Motor neuron (in vitro differentiated cells): ENCODE measurements around the gene TRAPPC4. TPM values are rescaled to one million over a fixed set of nuclear protein-coding genes. Genes with fewer than 3 reads are reported as not detected.
A peak's percentile ranks its signal among the peaks of the same experiment; 100 is the strongest.
"Not testable (repeated sequence)": the region's sequence is repeated elsewhere in the genome, so short reads cannot be mapped to it uniquely, and the experiment has no call there.

Source experiments
- ATAC-seq, 8 experiments: fragments of 200-7000 bp; cut with Tn5 transposase; replicated peaks in 6 of 8; 2 replicates each; pipeline ENCODE4 v1.8.0; 2021; ENCODE audit warnings: mild to moderate bottlenecking in 8 of 8, moderate library complexity in 8 of 8
- H3K27ac ChIP-seq, 2 donors: fragments of 250-450 bp; sonication (Bioruptor Pico); 2 replicates each; pipeline ENCODE4 v1.9.0; 2021; ENCODE audit warnings: antibody characterized with exemption in 2 of 2, mild to moderate bottlenecking in 2 of 2, moderate library complexity in 1 of 2
- H3K4me1 ChIP-seq, 2 donors: fragments of 250-450 bp; sonication (Bioruptor Pico); replicated peaks in 1 of 2; 2 replicates each; pipeline ENCODE4 v1.6.1; 2021; ENCODE audit warnings: antibody characterized with exemption in 2 of 2, mild to moderate bottlenecking in 2 of 2, moderate library complexity in 1 of 2
- H3K4me3 ChIP-seq, 5 donors: fragments of 250-450 bp; sonication (Bioruptor Pico); 2 replicates each; pipeline ENCODE4 v1.9.0; 2021; ENCODE audit warnings: antibody characterized with exemption in 5 of 5, mild to moderate bottlenecking in 5 of 5, moderate library complexity in 4 of 5
- WGBS, 10 experiments: fragments of 450-650 bp; shearing (Covaris generic); methylation state at CpG; one replicate each; pipeline ENCODE4 v1.0.0; 2022; 5-methylcytosine and 5-hydroxymethylcytosine counted together
- in situ Hi-C, 9 experiments: fragments of 400-800 bp; cut with MboI; loops; one replicate each; pipeline ENCODE4 v1.15.0; 2021; ENCODE audit warnings: low sequenced_read_pairs in 9 of 9, low pct_unique_long_range_greater_than_20kb in 2 of 9; ENCODE audit not compliant: unreplicated experiment in 9 of 9
- total RNA-seq, 8 experiments: library from RNA; unstranded; fragments of 300-600 nt; gene quantifications; 2 replicates each; pipeline versions ENCODE4 v1.2.3 to v1.2.4, GENCODE V29; 2022

Gene TRAPPC4
- total RNA-seq, 8 experiments from 2014 or later = 66.1 to 150 (median 105) TPM

GRCh38 chr11:119029340-119030028 lies 10.9 kb downstream of the TRAPPC4 start:
- WGBS, 10 experiments = 0 to 83% (median 12%) methylated on average over 1 to 7 of the region's 10 CpGs; no CpG with 5 or more reads in 4 of the 10 experiments
- in situ Hi-C loops = no loop called here
- peak in 1 of 8 experiments; percentile 11 for ATAC-seq
- Histone ChIP-seq H3K4me1 (peaks cover 9 to 15% of the 10 kb centered on the region in 2 donors), H3K4me3 (peak overlapping the region; percentile 58 to 90 (median 79)), H3K27ac (no peak overlapping the region)

DNA sequence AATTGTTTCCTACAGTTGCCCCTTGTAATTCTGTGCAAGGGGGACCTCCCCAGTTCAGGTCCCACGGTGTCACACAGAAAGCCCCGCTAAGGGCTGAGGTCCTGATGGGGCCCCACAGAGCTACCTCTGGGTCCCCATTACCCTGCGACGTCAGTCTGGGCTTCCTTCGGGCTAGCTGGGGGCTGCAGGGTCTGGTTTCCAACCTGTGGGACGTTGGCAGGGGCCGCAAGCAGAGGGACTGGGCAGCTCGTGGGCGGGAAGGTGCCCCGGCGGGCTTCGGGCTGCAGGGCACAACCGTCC lies 11.4 kb downstream of the TRAPPC4 start:
- H3K27ac ChIP-seq = peak overlapping the region in 1 of 2 donors; percentile 28
- 0 to 34% (median 0%) methylated on average over 4 to 7 of the region's 13 CpGs; no CpG with 5 or more reads in 7 of the 10 experiments for WGBS, 10 experiments
- H3K4me3 ChIP-seq = peak overlapping the region; percentile 58 to 90 (median 79)
- peaks cover 9 to 15% of the 10 kb centered on the region in 2 donors for H3K4me1 ChIP-seq
- in situ Hi-C loops = no loop called here
- peak in 2 of 8 experiments; percentile 12 to 17 for ATAC-seq

DNA sequence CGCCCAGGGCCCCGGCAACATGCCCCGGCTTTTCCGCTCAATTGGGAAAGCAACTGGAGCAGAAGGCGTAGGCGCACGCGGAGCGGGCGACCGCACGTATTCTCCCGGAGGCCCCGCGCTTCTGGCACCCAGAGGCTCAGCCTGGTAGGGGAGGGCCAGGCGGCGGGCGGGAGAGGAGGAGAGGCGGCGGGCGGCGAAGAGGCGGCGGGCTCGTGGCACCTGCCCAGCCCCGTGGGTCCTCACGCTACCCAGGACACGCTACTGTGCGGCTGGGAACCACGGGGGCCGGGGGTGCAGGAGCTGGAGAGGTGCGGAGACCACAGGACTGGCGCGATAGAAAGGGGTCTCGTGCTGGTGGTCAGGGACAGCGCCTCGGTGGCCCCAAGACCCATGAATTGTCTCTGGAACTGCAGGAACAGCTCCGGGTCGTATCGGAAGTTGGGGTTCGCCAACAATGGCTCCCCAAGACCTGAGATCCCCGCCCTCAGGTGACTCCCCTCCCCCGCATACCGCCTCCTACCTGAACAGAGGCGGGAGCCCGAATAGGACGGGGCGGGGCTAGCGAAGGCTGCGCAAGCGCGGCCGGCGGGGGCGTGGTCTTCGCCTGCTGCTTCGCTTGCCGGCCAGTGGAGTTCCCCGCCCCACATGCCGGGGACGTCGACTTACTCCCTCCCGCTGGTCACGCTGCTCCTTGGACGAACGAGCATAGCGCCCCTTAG lies 11.9 kb downstream of the TRAPPC4 start, which contains the start of gene SLC37A4:
Gene SLC37A4, minus strand, starts transcription at position 549 of the 719 bp plus-strand sequence.
- H3K4me3 ChIP-seq = peak within 1 kb of the TSS; percentile 58 to 90 (median 79)
- in situ Hi-C loops = no loop called here
- peak; percentile 89 to 95 (median 90) for ATAC-seq
- peaks cover 9 to 15% of the 10 kb centered on the region in 2 donors for H3K4me1 ChIP-seq
- H3K27ac ChIP-seq = peak within 1 kb of the TSS; percentile 18 to 28
- 0% methylated on average over 2 of the region's 67 CpGs; no CpG with 5 or more reads in 9 of the 10 experiments for WGBS, 10 experiments

- ATAC-seq = no peak
- Histone ChIP-seq H3K4me3 (no peak overlapping the region), H3K27ac (no peak overlapping the region), H3K4me1 (peaks cover 9 to 15% of the 10 kb centered on the region in 2 donors)
- in situ Hi-C loops = no loop called here
- 68 to 100% (median 80%) methylated on average over 1 to 9 of the region's 9 CpGs; no CpG with 5 or more reads in 2 of the 10 experiments for WGBS, 10 experiments
Measured at GRCh38 chr11:119031912-119032280, 13.3 kb downstream of the TRAPPC4 start.

- WGBS, 10 experiments = 54 to 97% (median 92%) methylated on average over 2 to 7 of the region's 10 CpGs; no CpG with 5 or more reads in 2 of the 10 experiments
- ATAC-seq, H3K4me3 ChIP-seq, H3K27ac ChIP-seq, in situ Hi-C loops: not testable (repeated sequence)
- H3K4me1 ChIP-seq = peaks cover 9 to 15% of the 10 kb centered on the region in 2 donors
Measured at GRCh38 chr11:119033421-119033820, 14.9 kb downstream of the TRAPPC4 start.

GRCh38 chr11:119034813-119035212 lies 16.2 kb downstream of the TRAPPC4 start:
- Histone ChIP-seq H3K27ac (no peak overlapping the region), H3K4me3 (no peak overlapping the region), H3K4me1 (peaks cover 0 to 2% of the 10 kb centered on the region in 2 donors)
- ATAC-seq = no peak
- in situ Hi-C loops = no loop called here
- WGBS, 10 experiments = 40 to 100% (median 76%) methylated on average over 1 to 3 of the region's 3 CpGs; no CpG with 5 or more reads in 2 of the 10 experiments

DNA sequence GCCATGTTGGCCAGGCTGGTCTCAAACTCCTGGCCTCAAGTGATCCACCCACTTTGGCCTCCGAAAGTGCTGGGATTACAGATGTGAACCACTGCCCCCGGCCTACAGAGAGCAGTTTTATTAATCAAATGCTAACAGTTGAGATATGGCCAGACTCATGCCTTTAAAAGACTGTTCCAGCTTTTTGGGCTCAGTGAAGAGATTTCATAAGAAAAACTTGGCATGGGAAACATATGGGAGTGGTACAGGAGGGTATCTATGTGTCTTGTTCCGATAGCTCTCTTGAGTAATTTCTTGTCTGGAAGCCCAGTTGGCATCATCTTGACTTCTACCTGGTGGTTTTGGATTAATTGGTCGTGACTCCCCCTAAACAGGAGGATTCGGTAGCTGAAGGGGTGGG lies 20.3 kb downstream of the TRAPPC4 start:
- ATAC-seq = no peak
- WGBS, 10 experiments = 83 to 100% (median 98%) methylated on average over 1 to 3 of the region's 5 CpGs; no CpG with 5 or more reads in 4 of the 10 experiments
- in situ Hi-C loops = no loop called here
- Histone ChIP-seq H3K27ac (no peak overlapping the region), H3K4me1 (no peaks in the 10 kb centered on the region), H3K4me3 (no peak overlapping the region)

DNA sequence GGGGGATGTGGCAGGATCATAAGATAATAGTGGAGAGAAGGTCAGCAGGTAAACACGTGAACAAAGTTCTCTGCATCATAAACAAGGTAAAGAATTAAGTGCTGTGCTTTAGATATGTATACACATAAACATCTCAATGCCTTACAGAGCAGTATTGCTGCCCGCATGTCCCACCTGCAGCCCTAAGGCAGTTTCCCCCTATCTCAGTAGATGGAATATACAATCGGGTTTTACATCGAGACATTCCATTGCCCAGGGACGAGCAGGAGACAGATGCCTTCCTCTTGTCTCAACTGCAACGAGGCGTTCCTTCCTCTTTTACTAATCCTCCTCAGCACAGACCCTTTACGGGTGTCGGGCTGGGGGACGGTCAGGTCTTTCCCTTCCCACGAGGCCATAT lies 20.9 kb downstream of the TRAPPC4 start:
- H3K4me1 ChIP-seq, H3K4me3 ChIP-seq, in situ Hi-C loops, ATAC-seq, H3K27ac ChIP-seq: not testable (repeated sequence)
- WGBS, 10 experiments = 40 to 100% (median 86%) methylated on average over 1 of the region's 11 CpGs; no CpG with 5 or more reads in 7 of the 10 experiments

GRCh38 chr11:119041821-119042514 lies 23.4 kb downstream of the TRAPPC4 start:
- WGBS, 10 experiments = 80 to 100% (median 93%) methylated on average over 2 to 3 of the region's 4 CpGs; no CpG with 5 or more reads in 3 of the 10 experiments
- Histone ChIP-seq H3K4me1 (no peaks in the 10 kb centered on the region), H3K27ac (no peak overlapping the region), H3K4me3 (no peak overlapping the region)
- in situ Hi-C loops = no loop called here
- ATAC-seq = no peak

DNA sequence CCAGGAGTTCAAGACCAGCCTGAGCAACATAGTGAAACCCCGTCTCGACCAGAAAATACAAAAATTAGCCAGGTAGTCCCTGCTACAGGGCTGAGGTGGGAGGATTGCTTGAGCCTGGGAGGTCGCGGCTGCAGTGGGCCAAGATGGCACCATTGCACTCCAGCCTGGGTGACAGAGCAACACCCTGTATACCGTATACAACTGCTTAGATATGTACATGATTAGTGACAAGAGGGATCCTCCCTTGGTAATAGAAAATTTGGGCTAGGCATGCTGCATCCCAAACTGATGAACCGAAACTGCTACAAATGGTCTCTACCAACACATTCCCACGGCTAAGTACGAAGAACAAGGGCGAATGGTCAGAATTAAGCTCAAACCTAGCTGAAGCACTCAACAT lies 24.4 kb downstream of the TRAPPC4 start:
- no peak overlapping the region for H3K27ac ChIP-seq
- H3K4me1 ChIP-seq = no peaks in the 10 kb centered on the region
- 60 to 100% (median 88%) methylated on average over 1 to 7 of the region's 9 CpGs; no CpG with 5 or more reads in 1 of the 10 experiments for WGBS, 10 experiments
- in situ Hi-C loops = no loop called here
- ATAC-seq = peak in 3 of 8 experiments; percentile 21 to 66 (median 60)
- no peak overlapping the region for H3K4me3 ChIP-seq

- no peak overlapping the region for H3K4me3 ChIP-seq
- H3K27ac ChIP-seq = no peak overlapping the region
- 66 to 100% (median 85%) methylated on average over 1 to 4 of the region's 6 CpGs; no CpG with 5 or more reads in 4 of the 10 experiments for WGBS, 10 experiments
- peak in 4 of 8 experiments; percentile 8 to 15 (median 14) for ATAC-seq
- in situ Hi-C loops = no loop called here
- H3K4me1 ChIP-seq = no peaks in the 10 kb centered on the region
Measured at GRCh38 chr11:119044708-119045107, 26.1 kb downstream of the TRAPPC4 start.

DNA sequence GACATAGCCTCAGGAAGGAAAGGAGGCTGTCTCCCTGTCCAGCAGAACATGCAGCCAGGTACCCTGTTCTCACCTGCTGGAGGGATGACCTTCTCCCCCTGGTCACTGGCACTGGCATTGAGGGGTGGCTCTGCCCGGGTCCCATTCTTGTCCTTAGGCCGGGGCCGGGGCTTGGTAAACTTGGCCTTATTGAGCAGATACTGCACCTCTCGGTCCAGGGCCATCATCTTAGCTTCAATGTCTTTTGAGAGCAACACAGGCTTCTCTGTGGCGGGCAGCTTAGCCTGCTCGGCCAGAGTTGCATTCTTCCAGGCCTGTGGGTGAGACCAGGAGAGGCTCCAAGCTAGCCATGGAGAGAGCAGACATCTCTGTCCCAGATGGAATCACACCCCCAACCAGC lies 27.9 kb downstream of the TRAPPC4 start:
- 80 to 100% (median 100%) methylated on average over 1 to 3 of the region's 6 CpGs; no CpG with 5 or more reads in 5 of the 10 experiments for WGBS, 10 experiments
- H3K4me1 ChIP-seq = no peaks in the 10 kb centered on the region
- no peak overlapping the region for H3K27ac ChIP-seq
- in situ Hi-C loops = no loop called here
- H3K4me3 ChIP-seq = no peak overlapping the region
- no peak for ATAC-seq

DNA sequence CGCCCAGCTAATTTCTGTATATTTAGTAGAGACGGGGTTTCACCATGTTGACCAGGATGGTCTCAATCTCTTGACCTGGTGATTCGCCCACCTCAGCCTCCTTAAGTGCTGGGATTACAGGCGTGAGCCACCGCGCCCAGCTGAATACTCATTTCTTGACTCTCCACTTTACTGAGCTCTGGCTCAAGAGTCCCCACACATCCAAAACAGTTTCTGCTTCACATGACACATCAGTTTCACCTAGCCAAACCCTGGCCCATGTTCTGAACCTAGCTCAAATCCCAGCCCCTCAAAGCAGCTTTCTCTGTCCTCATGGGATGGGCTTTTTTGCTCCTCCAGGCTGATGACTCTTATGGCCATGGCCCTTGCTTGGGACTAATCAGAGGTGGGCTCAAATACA lies 28.6 kb downstream of the TRAPPC4 start:
- Histone ChIP-seq H3K4me3 (no peak overlapping the region), H3K27ac (no peak overlapping the region), H3K4me1 (no peaks in the 10 kb centered on the region)
- no peak for ATAC-seq
- WGBS, 10 experiments = 90 to 100% (median 97%) methylated on average over 1 to 5 of the region's 6 CpGs; no CpG with 5 or more reads in 4 of the 10 experiments
- in situ Hi-C loops = no loop called here
